ENCODE data around the gene ELK3.
"Not testable (repeated sequence)": the region's sequence is repeated elsewhere in the genome, so short reads cannot be mapped to it uniquely, and the experiment has no call there.

ELK3 gene

GRCh38 chr12:96313606-96314005 is 119.4 kb downstream of the ELK3 start:
- Histone ChIP-seq H3K27ac (no peak overlapping the region), H3K4me3 (no peak overlapping the region)
- no peak for TF ChIP-seq CTCF (IDR thresholded peaks at IDR 0.05)
- no peak for DNase-seq (ENCODE audit: low spot score)

GRCh38 chr12:96314723-96315122 is 120.5 kb downstream of the ELK3 start:
- TF ChIP-seq CTCF (IDR thresholded peaks at IDR 0.05), result no peak
- no peak for DNase-seq (ENCODE audit: low spot score)
- Histone ChIP-seq H3K27ac (no peak overlapping the region), H3K4me3 (no peak overlapping the region)

- not testable (repeated sequence) for DNase-seq (ENCODE audit: low spot score); H3K27ac ChIP-seq
- H3K4me3 ChIP-seq, result peak overlapping the region; percentile 59
Observed at GRCh38 chr12:96315741-96316481, 121.7 kb downstream of the ELK3 start.

GRCh38 chr12:96317801-96318200 is 123.6 kb downstream of the ELK3 start:
- not testable (repeated sequence) for H3K4me3 ChIP-seq, H3K27ac ChIP-seq

More at GRCh38 chr12:96317801-96318200, 123.6 kb downstream of the ELK3 start:
- not testable (repeated sequence) for DNase-seq (ENCODE audit: low spot score)
